Tibial nerve (tissue), 4 donors: Measurements from ENCODE around the gene SLC12A2. TPM values are rescaled to one million over a fixed set of nuclear protein-coding genes. Genes with fewer than 3 reads are reported as not detected.

ENCODE experiments used
- DNase-seq, 2 donors: peaks; one replicate each; pipeline ENCODE4 v3.0.0-alpha.2; 2019; ENCODE audit warnings: low spot score in 2 of 2
- H3K27ac ChIP-seq, 4 donors: fragments of 200-600 bp; sonication (generic) in 3 of 4; one replicate each; pipeline ENCODE4 v1.5.1; 2017 to 2019; ENCODE audit warnings: mild to moderate bottlenecking in 1 of 4
- H3K27me3 ChIP-seq, 2 donors: fragments of 200-600 bp; sonication (generic) in 1 of 2; one replicate each; pipeline versions ENCODE4 v1.5.1 to v1.6.0; 2017 to 2019
- H3K36me3 ChIP-seq, 3 donors: fragments of 200-600 bp; sonication (generic); one replicate each; pipeline ENCODE4 v1.5.1; 2018 to 2019
- H3K4me1 ChIP-seq, 4 donors: fragments of 200-600 bp; sonication (generic) in 3 of 4; one replicate each; pipeline ENCODE4 v1.5.1; 2017 to 2019
- H3K4me3 ChIP-seq, 4 donors: fragments of 200-600 bp; sonication (generic) in 3 of 4; one replicate each; pipeline ENCODE4 v1.5.1; 2017 to 2019; ENCODE audit warnings: mild to moderate bottlenecking in 1 of 4, moderate library complexity in 1 of 4
- H3K9me3 ChIP-seq, 4 donors: fragments of 200-600 bp; sonication (generic) in 3 of 4; one replicate each; pipeline ENCODE4 v1.5.1; 2017 to 2019
- CTCF ChIP-seq, 5 experiments: fragments of 200-600 bp in 3 of 5; fragments of 450-650 bp in 2 of 5; sonication (generic) in 3 of 5; IDR thresholded peaks; one replicate each; pipeline ENCODE4 v1.5.1; 2016 to 2019; ENCODE audit warnings: antibody characterized with exemption in 5 of 5, mild to moderate bottlenecking in 3 of 5, moderate library complexity in 2 of 5
- EP300 ChIP-seq, 2 donors: sonication (generic); formaldehyde crosslinking; IDR thresholded peaks; one replicate each; pipeline ENCODE4 v1.6.1; 2017; ENCODE audit warnings: antibody characterized with exemption in 2 of 2, mild to moderate bottlenecking in 1 of 2
- POLR2A ChIP-seq, 2 donors: fragments of 450-650 bp; IDR thresholded peaks; one replicate each; pipeline ENCODE4 v1.6.1; 2017; ENCODE audit warnings: antibody characterized with exemption in 2 of 2, mild to moderate bottlenecking in 2 of 2, moderate library complexity in 2 of 2
- WGBS, 2 donors: methylation state at CpG; one replicate each; pipeline ENCODE4 v1.1.5; 2018; 5-methylcytosine and 5-hydroxymethylcytosine counted together
- total RNA-seq, 4 donors: library from RNA; depleted of rRNA; stranded (reverse); fragments of >200 nt; gene quantifications; one replicate each; pipeline ENCODE4 v1.1.0, GENCODE V29; 2016

SLC12A2 gene
- total RNA-seq, 4 donors from 2014 or later = 49.8 to 93.1 (median 85.3) TPM

DNA sequence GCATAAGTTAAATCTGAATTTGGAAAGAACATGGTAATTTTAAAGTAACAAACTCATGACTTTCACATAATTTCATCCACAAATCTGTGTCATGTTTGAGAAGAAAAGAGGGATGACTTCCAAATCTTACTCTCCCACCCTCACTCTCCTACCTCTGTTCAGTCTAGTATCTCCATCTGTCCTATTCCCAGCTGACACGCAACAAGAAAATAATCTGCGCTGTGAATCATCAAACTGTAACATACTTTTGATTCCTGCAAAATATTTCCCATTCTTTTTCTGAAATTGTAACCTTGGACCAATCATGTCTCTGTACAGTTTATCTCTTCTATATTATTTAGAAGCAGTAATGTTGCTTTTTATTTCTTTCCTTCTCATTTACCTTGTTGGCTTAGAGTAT, 91.4 kb downstream of the SLC12A2 start:
- no peaks in the 10 kb centered on the region for H3K27me3 ChIP-seq
- 77 to 81% methylated on average over 2 of the region's 2 CpGs for WGBS, 2 donors
- no peak overlapping the region for H3K4me3 ChIP-seq
- peaks cover 0 to 32% (median 0%) of the 10 kb centered on the region in 3 donors for H3K36me3 ChIP-seq
- no peak overlapping the region for H3K27ac ChIP-seq
- no peaks in the 10 kb centered on the region for H3K9me3 ChIP-seq
- TF ChIP-seq CTCF (IDR thresholded peaks at IDR 0.05) = no peak
- TF ChIP-seq EP300 (IDR thresholded peaks at IDR 0.05) = no peak
- no peak for TF ChIP-seq POLR2A (IDR thresholded peaks at IDR 0.05)
- H3K4me1 ChIP-seq = no peaks in the 10 kb centered on the region
- no peak for DNase-seq

DNA sequence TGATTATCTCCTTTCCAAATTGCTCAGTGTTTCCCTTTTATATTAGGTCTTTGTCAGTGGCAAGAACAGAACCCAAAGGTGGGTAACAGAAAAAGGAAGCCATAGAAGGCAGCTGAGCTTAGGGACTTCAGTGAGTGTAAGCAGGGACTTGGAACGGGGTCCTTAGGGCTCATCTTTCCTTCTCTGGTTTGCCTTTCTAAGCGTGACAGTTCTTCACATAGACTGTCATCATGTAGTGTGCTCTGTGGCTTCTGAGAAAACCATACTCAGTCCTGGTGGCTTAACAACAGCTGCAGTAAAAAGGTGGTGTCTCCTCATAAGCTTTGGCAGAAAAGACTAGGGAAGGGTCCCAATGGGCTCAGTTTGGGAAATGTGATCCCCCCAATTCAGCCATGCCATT, 108.8 kb downstream of the SLC12A2 start:
- Histone ChIP-seq H3K4me3 (no peak overlapping the region), H3K27ac (no peak overlapping the region), H3K27me3 (no peaks in the 10 kb centered on the region), H3K4me1 (no peaks in the 10 kb centered on the region), H3K36me3 (peaks cover 0 to 27% (median 0%) of the 10 kb centered on the region in 3 donors), H3K9me3 (no peaks in the 10 kb centered on the region)
- WGBS, 2 donors = 88 to 94% methylated on average over 2 of the region's 2 CpGs
- TF ChIP-seq CTCF (IDR thresholded peaks at IDR 0.05) (no peak), POLR2A (IDR thresholded peaks at IDR 0.05) (no peak), EP300 (IDR thresholded peaks at IDR 0.05) (no peak)
- no peak for DNase-seq

GRCh38 chr5:128193665-128194390, 110.3 kb downstream of the SLC12A2 start:
- H3K9me3 ChIP-seq = no peaks in the 10 kb centered on the region
- no peak for DNase-seq
- TF ChIP-seq EP300 (IDR thresholded peaks at IDR 0.05) = no peak
- TF ChIP-seq POLR2A (IDR thresholded peaks at IDR 0.05) = no peak
- no peak for TF ChIP-seq CTCF (IDR thresholded peaks at IDR 0.05)
- H3K27me3 ChIP-seq = no peaks in the 10 kb centered on the region
- H3K4me3 ChIP-seq = no peak overlapping the region
- H3K36me3 ChIP-seq = peaks cover 0 to 36% (median 0%) of the 10 kb centered on the region in 3 donors
- H3K4me1 ChIP-seq = no peaks in the 10 kb centered on the region
- H3K27ac ChIP-seq = no peak overlapping the region
- WGBS, 2 donors = 86 to 88% methylated on average over 3 of the region's 3 CpGs

DNA sequence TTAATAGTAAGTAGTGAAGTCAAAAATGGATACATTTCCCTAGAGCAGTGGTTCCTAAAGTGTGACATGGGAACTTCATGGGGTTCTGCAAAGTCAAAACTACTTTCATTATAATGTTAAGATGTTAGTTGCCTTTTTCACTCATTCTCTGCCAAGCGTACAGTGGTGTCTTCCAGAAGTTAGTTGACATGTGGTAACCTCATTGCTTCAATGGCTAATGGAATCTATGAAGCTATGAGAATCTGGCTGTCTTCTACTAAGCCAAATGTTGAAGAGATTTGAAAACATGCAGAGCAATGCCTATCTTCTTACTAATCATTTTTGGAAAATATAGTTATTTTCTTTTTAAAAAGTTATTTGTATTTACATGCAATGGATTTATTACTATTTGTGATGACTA, 111.8 kb downstream of the SLC12A2 start:
- Histone ChIP-seq H3K36me3 (peaks cover 0 to 26% (median 0%) of the 10 kb centered on the region in 3 donors), H3K27me3 (no peaks in the 10 kb centered on the region), H3K4me3 (no peak overlapping the region), H3K9me3 (no peaks in the 10 kb centered on the region), H3K27ac (no peak overlapping the region), H3K4me1 (no peaks in the 10 kb centered on the region)
- WGBS, 2 donors = 92 to 97% methylated on average over 1 of the region's 1 CpG
- DNase-seq = no peak
- TF ChIP-seq CTCF (IDR thresholded peaks at IDR 0.05) = no peak
- TF ChIP-seq POLR2A (IDR thresholded peaks at IDR 0.05) = no peak
- TF ChIP-seq EP300 (IDR thresholded peaks at IDR 0.05) = no peak

DNA sequence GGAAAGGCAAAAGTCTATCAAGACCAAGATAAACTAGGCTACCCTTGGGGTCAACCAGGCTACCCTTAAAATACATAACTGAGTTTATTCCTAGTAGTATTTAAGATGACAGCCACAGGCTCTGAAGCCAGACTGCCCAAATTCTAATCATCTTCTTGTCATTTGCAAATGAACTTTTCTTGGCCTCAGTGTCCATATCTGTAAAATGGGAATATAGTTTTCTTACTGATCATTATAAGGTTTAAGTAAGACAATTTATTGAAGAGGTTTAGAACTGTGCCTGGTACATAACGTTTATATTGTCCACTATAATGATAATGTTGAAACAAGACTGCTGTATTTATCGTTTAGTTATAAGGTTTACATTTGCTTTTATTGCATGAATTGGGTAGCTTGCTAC, 112.5 kb downstream of the SLC12A2 start:
- 92 to 94% methylated on average over 2 of the region's 2 CpGs for WGBS, 2 donors
- no peak overlapping the region for H3K27ac ChIP-seq

More for the DNA sequence above, 112.5 kb downstream of the SLC12A2 start:
- Histone ChIP-seq H3K9me3 (no peaks in the 10 kb centered on the region), H3K4me1 (peaks cover 0 to 3% (median 0%) of the 10 kb centered on the region in 4 donors), H3K4me3 (no peak overlapping the region), H3K36me3 (peaks cover 0 to 26% (median 0%) of the 10 kb centered on the region in 3 donors), H3K27me3 (no peaks in the 10 kb centered on the region)
- DNase-seq = no peak
- TF ChIP-seq CTCF (IDR thresholded peaks at IDR 0.05) (no peak), POLR2A (IDR thresholded peaks at IDR 0.05) (no peak), EP300 (IDR thresholded peaks at IDR 0.05) (no peak)
